Ramos (cell line): ENCODE data around the gene ANO3.
"Not testable (repeated sequence)": the region's sequence is repeated elsewhere in the genome, so short reads cannot be mapped to it uniquely, and the experiment has no call there.

Experiments used
- in situ Hi-C: fragments of 300-500 bp; cut with MboI; formaldehyde crosslinking; loops from one replicate; pipeline ENCODE4 v1.14.3; 2022; ENCODE audit warnings: low sequenced_read_pairs; ENCODE audit not compliant: unreplicated experiment

The ANO3 gene

DNA sequence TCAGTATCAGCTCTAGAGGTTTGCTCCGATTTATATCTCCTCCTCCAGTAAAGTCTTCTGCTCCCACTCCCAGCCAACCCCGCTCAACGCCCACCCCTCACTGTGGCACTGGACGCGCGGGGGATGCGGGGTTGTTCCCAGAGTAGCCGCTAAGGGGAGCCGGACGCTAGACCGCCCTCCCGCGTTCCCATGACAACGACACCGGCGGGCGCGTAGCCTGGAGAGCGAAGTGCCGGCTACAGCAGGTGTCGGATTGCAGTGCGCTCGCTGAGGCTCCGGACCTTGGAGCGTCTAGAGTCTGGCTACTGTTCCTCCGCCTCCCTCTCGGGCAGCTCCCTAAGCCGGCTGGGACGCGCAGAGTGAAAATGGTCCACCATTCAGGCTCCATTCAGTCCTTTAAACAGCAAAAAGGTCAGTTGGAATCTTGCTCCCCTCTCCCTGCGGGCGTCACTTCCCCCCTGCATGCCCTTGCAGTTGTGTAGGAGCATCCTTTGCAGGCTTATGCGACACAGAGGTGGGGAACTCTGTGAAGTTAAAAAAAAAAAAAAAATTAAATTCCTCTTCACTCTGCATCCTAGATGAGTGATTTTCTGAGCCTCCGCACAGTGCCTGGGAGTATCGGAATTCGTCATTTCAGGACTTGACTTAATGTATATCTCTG, at the start of gene ANO3:
Gene ANO3 (plus strand): TSS at position 220 of the 661 bp plus-strand sequence. CDS start 146 bp downstream, at position 366.
- in situ Hi-C loops: no loop called here

DNA sequence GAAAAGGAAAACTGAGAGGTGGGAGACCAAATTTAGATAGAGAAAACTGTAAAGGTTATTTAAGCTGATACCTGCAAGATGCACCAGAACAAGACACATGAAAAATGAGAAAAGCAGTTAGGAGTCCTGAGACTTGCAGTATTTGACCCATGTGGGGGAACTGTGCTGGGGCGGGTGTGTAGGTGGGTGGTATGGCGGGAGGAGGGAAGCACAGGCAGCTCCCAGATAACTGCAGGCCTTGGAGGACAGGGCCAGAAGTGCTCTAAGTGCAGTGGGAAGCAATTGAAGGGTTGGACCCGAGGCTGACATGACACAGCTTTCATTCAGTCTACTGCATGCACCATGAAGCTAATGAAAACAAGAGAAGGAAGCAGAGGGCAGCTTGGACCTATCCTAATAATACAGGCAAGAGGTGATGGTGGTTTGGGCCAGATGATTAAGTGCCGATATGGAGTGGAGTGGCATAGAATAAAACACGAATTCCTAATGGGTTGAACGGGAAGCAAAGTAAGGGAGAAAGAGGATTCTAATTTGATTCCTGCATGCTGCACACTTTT, 48.0 kb upstream of the ANO3 start:
- in situ Hi-C loops: loop anchor here (25.0 kb wide), 1 partner anchor 1203 kb away; no protein-coding TSS in a partner anchor

- in situ Hi-C loops: loop anchor here (25.0 kb wide), 1 partner anchor 1202 kb away; no protein-coding TSS in a partner anchor
These were observed 46.3 kb upstream of the ANO3 start for GRCh38 chr11:26285608-26286007.

GRCh38 chr11:26286472-26287066, 45.4 kb upstream of the ANO3 start:
- in situ Hi-C loops: loop anchor here (25.0 kb wide), 1 partner anchor 1201 kb away; no protein-coding TSS in a partner anchor

GRCh38 chr11:26287067-26287518, 44.8 kb upstream of the ANO3 start:
- in situ Hi-C loops: loop anchor here (25.0 kb wide), 1 partner anchor 1200 kb away; no protein-coding TSS in a partner anchor

- in situ Hi-C loops: loop anchor here (10.0 to 25.0 kb wide), 2 partner anchors 357 to 1190 kb away; no protein-coding TSS in a partner anchor
These were observed 34.5 kb upstream of the ANO3 start for GRCh38 chr11:26297189-26297975.

DNA sequence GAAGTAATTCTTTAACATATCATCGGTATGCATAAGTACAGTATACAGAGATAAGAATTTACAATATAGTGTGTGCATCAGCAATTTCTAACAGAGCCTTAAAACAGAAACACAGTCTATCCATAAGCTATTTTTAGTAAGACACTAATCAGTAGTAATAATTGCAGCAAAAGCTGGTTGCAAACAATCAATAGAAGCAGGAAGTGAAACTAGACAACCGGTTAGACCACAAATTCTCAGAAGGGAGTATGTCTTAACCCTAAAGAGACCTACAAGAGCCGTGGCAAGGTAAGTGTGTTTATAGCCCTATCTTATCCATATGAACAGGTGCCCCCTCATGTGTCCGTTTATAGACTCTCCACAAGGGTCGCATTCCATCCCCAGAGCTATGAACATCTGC, 15.6 kb upstream of the ANO3 start:
- in situ Hi-C loops: not testable (repeated sequence)

DNA sequence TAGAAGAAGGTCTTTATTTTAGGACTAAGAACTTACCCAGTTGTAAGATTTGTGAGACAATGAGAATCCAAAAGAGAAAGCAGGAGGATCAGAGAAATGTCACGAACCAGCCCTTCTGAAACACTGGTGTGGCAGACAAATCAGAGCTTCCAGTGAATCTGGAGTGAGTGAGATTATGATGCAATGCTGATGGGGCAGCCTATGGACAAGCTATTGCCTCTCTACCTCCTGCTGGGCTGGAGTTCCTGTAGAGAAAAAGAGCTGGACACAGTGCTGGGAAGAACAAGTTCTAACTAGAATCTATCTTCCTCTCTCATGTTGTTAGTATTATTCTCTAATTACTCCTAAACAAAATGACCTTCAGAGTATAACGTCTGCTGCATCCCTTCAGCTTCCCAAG, 12.0 kb upstream of the ANO3 start:
- in situ Hi-C loops: no loop called here

DNA sequence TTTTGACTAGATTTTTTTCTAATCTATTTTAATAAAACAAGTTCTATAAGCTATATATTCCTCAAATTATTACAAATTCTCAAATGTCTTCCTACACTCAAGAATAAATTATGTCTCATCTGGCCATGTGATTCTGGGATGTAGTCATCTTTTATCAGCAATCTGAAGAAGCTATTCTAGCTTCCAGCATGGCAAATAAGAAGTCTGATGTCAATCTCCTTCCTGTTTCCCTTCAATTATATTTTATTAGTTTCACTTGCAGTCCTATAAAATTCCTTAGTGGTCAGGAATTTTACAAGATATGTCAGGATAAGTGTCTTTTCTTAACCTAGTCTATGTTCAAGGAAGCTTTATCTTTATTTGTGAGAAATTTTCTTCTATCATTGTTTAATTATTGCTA, 10.4 kb upstream of the ANO3 start:
- in situ Hi-C loops: no loop called here

GRCh38 chr11:26322335-26323067, 9.4 kb upstream of the ANO3 start:
- in situ Hi-C loops: no loop called here

- in situ Hi-C loops: no loop called here
These were observed 8.1 kb upstream of the ANO3 start for GRCh38 chr11:26323837-26324236.

GRCh38 chr11:26324270-26324669, 7.7 kb upstream of the ANO3 start:
- in situ Hi-C loops: no loop called here

GRCh38 chr11:26326793-26327400, 5.0 kb upstream of the ANO3 start:
- in situ Hi-C loops: no loop called here

- in situ Hi-C loops: no loop called here
These were observed 2.7 kb upstream of the ANO3 start for GRCh38 chr11:26329206-26329605.

DNA sequence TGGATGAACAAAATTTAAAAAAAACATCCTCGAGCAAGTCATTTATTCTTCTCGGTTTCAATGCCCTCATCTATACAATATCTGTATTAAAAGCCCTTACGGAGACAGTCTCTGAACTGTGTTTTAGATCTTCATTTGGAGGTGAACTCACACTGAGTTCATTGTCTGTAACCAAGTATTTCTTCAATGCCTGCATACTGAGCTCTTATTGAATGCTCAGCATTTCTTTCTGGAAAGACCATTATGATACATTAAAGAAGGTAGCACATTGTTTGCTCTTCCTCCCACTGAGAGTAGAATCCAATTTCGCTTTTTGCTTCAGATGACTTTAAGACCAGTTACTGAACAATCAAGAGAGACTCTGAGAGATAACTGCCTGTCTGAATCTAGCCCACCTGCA, 1.7 kb upstream of the ANO3 start:
- in situ Hi-C loops: no loop called here

DNA sequence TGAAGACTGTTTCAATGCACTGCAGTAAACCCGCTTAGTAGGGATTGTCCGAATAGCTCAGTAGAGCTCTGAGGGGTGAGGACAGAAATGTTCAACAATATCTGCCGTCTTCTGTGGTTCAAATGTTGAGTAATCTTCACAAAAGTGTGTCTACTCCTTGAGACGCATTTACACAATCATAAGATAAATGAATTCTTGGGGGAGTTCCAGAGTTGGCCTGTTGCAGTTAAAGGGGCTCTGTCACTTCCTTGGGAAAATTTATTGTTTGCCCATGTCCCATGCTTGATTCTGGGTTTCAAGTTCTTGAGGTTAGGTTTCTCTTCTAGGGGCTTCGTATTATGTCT, 614 bp downstream of the ANO3 start:
- in situ Hi-C loops: no loop called here

GRCh38 chr11:26333906-26334305, 2.0 kb downstream of the ANO3 start:
- in situ Hi-C loops: no loop called here

- in situ Hi-C loops: no loop called here
These were observed 4.0 kb downstream of the ANO3 start for GRCh38 chr11:26335903-26336302.

DNA sequence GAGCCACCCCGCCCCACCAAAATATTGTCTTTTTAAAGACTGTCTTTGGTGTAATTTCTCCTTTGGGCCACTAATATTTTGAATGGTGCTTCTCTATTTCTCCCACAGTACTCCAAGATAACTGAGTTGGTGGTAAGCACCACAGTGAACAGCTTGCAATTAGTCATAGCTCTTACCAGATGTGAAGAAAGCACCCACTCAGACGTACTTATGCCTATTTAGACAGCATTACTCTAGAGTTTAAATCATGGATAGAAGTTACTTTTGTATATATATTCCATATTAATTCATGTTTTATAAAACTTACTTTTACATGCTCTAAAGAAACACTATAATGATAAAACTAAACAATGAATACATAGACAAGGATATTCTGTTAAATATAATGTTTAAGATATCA, 12.7 kb downstream of the ANO3 start:
- in situ Hi-C loops: no loop called here

- in situ Hi-C loops: no loop called here
These were observed 16.8 kb downstream of the ANO3 start for GRCh38 chr11:26348776-26349175.
